ENCODE data around the gene OTOG. TPM values are rescaled to one million over a fixed set of nuclear protein-coding genes. Genes with fewer than 3 reads are reported as not detected.

The OTOG gene
- total RNA-seq, 1 donor from 2014 or later = not detected

DNA sequence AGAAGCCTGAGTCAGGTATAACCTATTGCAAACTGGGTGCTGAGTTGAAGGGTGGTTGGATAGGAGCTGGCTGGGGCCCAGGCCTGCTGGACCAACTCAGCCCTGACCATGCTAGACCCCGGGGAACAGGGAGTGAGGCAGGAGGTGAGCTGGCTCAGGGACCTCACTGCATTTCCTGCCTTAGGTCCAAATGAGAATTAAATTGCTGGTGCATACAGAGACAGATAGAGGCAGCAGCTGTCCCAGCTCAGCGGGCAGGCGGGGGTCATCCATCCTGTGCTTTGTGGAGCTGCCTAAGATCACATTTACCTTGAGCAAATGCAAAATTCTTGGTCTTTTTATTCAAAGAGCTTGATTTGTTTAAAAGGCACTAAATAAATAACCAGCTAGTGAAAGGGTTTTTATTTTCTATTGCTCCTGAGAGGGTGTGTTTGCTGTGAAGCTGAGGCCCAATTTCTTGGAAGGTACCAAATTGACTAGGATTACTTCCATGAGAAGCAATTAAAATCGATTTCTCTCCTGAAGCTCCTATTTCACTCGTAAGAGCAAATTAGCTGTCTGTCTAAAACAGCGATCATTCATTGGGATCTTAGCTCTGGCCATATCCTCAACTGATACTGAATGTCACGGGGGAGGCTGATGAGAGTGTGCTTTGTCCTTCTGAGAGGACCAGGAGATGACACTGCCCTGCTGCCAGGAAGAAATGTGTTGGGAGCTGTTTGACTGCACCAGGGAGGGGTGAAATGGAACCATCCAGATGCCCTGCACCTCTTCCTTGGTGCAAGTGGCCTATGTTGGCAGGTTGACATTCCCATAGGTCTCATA lies 27.8 kb upstream of the OTOG start:
- intact Hi-C loops (cut with micrococcal nuclease) = no loop called here

DNA sequence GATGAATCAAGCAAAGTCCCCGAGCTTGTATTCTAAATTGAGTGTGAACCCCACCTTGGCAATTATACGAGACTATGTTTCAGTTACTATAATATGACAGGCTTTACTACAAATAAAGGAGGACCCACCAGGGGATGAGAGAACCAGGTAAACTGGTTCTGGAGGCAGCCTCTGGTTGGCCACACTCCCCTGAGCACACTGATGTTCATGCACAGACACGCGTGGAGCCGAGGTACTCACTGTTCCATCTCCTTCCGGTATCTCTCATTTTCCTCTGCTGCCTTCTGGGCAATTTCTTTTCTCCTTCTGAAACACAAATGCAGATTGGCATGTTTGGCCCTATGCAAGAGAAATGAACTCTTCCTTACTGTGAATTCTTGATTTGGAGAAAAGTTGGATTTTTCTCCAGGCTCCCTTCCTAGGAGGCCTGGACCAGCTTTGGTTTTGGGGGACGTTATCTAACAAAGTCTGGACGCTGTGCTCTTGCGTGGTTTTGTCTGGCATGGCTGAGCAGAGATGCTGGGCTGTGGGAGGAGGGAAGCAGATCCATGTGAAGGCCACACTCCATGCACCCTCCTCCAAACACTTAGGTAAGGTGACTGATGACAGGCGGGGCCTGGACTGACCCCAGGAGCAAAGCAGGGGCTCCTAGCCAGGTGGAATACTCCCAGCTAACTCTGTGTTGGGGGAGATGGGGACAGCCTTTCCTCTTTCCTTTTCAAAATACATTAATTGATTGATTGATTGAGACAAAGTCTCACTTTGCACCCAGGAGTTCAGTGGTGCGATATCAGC lies 25.8 kb upstream of the OTOG start:
- intact Hi-C loops (cut with micrococcal nuclease) = no loop called here

DNA sequence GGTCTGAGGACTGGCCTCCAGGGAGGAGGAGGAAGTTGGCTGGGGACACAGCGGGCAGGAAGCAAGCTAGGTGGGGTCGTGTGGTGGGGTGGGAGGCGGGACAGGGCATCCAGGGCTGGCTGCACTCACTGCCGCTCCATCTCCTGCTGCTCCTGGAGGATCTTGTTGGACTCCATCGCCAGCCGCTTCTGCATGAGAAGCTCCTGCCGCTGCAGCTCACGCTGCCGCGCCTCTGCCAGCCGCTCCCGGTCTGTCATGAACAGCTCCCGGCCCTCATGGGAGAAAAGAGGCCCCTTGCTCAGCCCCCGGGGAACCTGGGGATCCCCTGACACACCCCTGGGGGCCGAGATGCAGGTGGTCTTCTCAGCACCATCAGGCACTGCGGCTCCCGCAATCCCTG lies 24.4 kb upstream of the OTOG start:
- intact Hi-C loops (cut with micrococcal nuclease) = no loop called here

DNA sequence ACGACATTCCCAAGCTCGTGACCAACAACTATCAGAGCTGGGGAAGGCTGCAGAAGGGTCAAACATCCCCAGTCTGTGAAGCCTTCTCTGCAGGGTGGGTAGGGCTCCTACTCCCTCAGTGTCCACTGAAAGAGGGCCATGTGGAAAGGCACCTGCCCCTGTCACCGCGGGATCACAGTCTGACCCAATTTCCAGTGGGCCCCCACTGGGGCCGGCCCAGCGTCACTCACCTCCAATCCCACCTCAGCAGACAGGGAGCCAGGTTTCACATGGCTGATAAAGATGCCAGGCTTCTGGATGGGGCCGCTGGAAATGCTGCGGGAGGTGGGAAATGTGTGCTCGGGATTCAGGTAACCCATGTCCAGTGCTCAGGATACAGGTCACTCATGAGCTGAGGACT lies 22.8 kb upstream of the OTOG start:
- intact Hi-C loops (cut with micrococcal nuclease) = no loop called here

DNA sequence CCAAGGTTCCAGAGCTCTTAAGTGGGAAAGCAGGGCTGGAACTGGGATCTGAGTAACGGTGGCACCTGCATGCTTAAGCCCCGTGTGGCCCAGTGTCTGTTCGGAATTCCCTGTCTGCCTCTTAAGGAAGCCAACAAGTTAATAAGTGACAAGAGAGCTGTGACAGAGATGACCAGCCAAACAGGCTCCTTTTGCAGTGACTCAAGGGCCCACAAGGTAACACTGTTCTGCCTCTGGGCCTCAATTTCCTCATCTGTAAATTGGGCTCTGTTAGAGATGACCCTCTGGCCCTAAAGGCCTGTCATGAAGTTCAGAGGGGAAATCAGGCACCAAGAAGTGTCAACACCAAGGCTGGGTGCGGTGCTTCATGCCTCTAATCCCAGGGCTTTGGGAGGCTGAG lies 21.5 kb upstream of the OTOG start:
- intact Hi-C loops (cut with micrococcal nuclease) = no loop called here

GRCh38 chr11:17526326-17526725 lies 20.7 kb upstream of the OTOG start:
- intact Hi-C loops (cut with micrococcal nuclease) = no loop called here

DNA sequence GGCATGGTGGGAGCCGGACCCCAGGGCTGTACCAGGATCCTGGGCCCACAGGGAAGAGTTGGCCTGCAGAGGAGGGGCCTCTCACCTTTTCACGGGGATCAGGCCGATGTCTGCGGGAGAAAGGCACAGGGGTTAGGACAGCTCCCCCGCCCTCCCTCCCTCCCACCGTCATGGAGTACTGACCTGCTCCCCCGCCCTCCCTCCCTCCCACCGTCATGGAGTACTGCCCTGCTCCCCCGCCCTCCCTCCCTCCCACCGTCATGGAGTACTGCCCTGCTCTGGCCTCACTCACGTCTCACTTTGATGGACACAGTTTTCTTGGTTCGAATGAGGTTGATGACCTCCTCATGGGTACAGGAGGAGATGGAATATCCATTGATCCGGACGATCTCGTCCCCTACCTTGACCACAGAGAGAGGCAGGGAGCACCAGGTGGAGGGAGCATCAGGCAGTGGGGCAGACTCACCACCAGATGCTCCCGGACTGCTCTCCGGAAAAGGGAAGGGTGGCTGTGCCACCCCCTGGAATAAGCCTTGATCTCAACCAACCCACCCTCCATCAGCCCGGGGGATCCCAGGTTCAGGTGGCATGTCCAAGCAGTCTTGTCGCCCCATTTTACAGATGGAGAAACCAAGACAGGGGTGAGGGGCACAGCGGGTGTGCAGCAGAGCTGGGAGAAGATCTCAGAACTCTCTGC lies 20.0 kb upstream of the OTOG start:
- intact Hi-C loops (cut with micrococcal nuclease) = no loop called here

- intact Hi-C loops (cut with micrococcal nuclease) = no loop called here
These were observed 19.4 kb upstream of the OTOG start for GRCh38 chr11:17527628-17527995.

- intact Hi-C loops (cut with micrococcal nuclease) = loop anchor here (1.0 kb wide), 3 partner anchors 144 to 298 kb away; no protein-coding TSS in a partner anchor
These were observed 18.8 kb upstream of the OTOG start for GRCh38 chr11:17528181-17528691.

DNA sequence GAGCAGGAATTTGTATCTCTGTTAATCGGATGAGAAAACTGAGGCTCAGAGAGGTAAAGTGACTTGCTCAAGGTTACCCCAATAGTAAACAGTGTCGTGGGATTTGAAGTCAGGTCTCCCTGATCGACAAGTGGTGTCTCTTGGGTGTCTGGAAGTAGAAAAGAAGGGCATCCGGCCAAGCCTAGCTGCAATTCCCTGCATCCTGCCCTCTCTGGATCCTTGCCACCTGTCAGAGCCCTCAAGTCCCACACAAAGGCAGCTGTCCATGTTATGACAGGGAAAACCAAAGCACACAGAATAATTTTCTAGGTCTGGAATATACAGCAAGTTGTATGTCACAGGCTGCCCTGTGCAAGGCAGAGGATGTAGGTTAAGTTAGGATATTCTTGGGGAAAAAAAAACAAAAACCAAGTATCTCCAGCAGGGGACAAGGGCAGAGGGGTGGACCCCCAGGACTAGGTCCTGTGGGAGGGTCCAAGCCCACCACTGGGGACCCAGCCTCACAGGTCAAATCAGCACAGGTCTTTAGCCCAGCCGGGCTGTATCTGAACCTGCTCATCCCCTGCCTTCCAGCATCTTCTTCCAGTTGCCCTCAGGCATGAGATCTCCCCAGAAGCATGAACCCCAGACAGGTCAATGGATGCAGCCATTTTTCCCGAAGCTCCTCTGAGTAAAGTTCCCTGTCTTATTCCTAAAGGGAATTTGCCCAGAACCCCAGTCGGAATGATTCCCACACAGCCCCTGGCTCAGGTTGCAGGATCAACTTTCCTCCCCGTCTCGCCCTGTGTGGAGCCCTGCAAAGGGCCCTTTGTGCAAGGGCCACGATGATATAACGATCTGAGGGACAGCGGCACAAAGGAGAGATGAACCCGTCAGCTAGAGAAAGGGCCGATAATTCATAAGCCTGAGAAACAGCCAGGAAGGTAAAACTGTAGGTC lies 17.9 kb upstream of the OTOG start:
- intact Hi-C loops (cut with micrococcal nuclease) = loop anchor here (1.0 kb wide), 3 partner anchors 145 to 299 kb away; no protein-coding TSS in a partner anchor

GRCh38 chr11:17529844-17530185 lies 17.2 kb upstream of the OTOG start:
- intact Hi-C loops (cut with micrococcal nuclease) = no loop called here

- intact Hi-C loops (cut with micrococcal nuclease) = no loop called here
These were observed 15.9 kb upstream of the OTOG start for GRCh38 chr11:17531071-17531600.

DNA sequence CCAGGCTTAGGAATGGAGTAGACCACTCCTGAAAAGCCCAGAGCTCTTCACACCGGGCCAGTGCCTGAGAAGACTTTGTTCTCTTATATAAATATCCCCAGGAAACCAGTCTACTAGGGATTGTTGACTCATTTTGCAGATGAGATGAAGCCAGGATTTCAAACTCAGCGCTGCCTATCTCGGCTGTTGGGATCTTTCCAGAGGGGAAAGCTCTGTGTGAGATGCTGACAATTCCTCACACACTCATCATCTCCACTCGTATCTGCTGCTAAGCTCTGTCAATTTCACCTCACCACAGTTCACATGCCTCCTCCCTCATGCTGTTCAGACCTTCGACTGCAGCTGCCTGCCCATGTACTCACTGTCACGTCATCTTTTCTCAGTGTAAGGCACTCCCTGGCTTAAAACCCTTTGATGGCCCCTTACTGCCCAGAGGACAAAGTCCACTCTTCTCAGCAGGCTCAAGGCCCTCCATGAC lies 15.4 kb upstream of the OTOG start:
- intact Hi-C loops (cut with micrococcal nuclease) = no loop called here

DNA sequence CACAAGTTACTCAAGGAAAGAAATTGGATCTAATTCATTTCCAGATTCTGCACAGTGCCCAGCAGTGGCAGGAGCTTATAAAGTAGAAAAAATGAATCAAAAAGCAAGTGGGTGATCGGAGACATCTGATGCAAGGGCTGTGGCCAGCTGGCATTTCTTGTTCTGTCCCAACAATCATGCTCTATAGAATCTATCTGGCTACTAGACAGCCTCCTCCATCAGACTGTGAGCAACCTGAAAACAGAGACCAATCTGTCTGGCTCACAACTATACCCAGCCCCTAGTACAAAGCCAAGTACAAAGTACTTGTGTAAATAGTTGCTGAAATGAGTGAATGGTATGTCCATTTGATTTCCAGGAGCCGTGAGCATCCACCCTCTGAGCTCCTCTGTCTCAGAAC lies 14.3 kb upstream of the OTOG start:
- intact Hi-C loops (cut with micrococcal nuclease) = no loop called here

GRCh38 chr11:17533341-17533740 lies 13.7 kb upstream of the OTOG start:
- intact Hi-C loops (cut with micrococcal nuclease) = no loop called here

DNA sequence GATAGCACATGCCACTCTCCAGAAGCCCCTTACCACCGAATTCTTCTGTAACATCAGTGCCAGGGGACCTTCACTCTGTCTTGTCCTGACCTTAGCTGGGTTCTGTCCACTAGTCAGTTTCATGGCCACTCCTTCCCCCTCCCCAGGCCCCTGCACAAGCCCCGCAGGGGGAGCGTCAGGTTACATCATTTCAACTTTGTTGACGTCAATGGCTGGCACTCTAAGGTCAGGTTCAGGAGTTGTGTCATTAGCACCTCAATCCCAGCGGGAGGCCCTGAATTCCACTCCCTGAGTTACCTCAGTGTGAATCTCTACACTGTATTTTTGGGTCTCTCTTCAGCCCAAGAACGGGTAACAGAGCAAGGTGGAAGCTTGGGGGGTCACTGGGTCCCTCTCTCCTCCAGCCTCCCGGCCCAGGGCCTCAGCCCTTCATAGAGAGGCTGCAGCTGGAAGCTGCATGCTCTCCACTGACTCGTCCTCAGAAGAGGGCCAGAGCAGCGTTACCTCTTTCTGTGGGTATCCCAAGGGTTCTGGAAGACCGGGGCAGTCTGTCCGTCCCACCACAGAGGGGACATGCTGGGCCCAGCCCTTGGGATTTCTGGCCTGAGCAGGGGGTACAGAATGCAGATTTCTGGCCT lies 13.2 kb upstream of the OTOG start:
- intact Hi-C loops (cut with micrococcal nuclease) = no loop called here

DNA sequence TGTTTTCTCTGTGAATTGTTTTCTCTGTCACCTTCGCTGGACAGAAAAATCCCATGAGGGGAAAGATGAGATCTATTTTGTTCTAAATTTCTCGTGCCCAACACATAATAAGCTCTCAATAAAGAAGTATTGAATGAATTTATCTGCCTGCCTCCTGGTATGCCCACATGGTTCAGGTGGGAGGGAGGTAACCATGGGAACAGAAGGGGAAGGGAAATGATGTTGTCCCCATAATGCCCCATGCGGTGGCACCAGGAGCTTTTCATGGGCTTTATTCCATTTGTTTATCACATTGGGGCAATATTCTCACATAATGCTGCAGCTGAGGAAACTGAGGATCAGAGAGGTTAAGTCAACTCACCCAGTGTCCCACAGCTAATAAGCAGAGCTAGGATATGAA lies 11.6 kb upstream of the OTOG start:
- intact Hi-C loops (cut with micrococcal nuclease) = no loop called here

GRCh38 chr11:17537261-17537660 lies 9.8 kb upstream of the OTOG start:
- intact Hi-C loops (cut with micrococcal nuclease) = no loop called here

- intact Hi-C loops (cut with micrococcal nuclease) = no loop called here
These were observed 9.0 kb upstream of the OTOG start for GRCh38 chr11:17538054-17538453.

- intact Hi-C loops (cut with micrococcal nuclease) = no loop called here
These were observed 8.3 kb upstream of the OTOG start for GRCh38 chr11:17538731-17539130.

Data from T-helper 1 cell treated with Interleukin-12 subunit alpha and Interleukin-12 subunit beta and Interleukin-4 antibody, amounts not matched to agents 30 ng/mL and 1 ng/mL, for 36 hours (primary cell).